GM19240 (cell line): ENCODE measurements around the gene RGS11.
"Not testable (repeated sequence)": the region's sequence is repeated elsewhere in the genome, so short reads cannot be mapped to it uniquely, and the experiment has no call there.

Experiments used
- DNase-seq: peaks from one replicate; pipeline ENCODE4 v3.0.0; 2011; ENCODE audit warnings: low spot score; ENCODE audit not compliant: insufficient read length

RGS11 gene

DNA sequence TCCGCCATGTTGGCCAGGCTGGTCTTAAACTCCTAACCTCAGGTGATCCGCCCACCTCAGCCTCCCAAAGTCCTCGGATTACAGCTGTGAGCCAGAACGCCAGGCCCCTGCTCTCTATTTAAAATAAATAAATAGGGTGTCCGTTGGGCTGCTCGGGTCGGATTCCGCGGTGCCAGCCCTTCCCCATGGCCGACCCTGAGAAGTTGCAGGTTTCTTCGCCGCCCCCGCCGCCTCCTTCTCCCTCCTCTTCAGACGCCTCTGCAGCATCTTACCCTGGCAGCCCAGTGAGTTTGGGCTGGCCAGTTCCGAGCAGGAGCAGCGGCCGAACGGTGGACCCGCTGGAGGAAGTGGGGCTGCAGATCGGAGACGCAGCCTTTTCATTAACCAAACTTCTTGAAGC lies 44.8 kb downstream of the RGS11 start:
- no peak for DNase-seq

DNA sequence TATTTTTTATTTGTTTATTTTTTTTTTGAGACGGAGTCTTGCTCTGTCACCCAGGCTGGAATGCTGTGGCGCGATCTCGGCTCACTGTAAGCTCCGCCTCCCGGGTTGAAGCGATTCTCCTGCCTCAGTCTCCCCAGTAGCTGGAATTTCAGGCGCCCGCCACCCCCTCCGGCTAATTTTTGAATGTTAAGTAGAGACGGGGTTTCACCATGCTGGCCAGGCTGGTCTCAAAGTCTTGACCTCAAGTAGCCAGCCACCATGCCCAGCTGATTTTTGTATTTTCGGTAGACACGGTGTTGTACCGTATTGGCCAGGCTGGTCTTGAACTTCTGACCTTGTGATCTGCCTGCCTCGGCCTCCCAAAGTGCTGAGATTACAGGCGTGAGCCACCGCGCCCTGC lies 45.4 kb downstream of the RGS11 start:
- not testable (repeated sequence) for DNase-seq

DNA sequence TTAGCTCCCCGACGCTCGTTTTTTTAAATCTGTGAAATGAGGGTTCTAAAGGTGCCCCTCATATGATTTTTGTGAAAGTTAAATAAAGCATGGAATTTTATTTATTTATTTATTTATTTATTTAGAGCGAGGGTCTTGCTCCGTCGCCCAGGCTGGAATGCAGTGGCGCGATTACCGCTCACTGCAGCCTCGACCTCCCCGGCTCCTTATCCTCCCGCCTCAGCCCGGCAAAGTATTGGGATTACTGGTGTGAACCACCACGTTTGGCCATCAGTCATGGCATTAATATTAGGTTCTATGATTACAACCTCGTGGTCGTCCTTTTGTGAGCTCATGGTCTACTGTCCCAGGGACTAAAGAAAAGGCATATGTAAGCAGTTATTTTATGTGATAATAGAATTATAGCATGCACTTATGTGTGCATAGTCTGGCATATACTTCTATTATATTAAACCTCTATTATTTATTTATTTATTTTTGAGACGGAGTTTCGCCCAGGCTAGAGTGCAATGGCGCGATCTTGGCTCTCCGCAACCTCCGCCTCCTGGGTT lies 45.9 kb downstream of the RGS11 start:
- no peak for DNase-seq

DNA sequence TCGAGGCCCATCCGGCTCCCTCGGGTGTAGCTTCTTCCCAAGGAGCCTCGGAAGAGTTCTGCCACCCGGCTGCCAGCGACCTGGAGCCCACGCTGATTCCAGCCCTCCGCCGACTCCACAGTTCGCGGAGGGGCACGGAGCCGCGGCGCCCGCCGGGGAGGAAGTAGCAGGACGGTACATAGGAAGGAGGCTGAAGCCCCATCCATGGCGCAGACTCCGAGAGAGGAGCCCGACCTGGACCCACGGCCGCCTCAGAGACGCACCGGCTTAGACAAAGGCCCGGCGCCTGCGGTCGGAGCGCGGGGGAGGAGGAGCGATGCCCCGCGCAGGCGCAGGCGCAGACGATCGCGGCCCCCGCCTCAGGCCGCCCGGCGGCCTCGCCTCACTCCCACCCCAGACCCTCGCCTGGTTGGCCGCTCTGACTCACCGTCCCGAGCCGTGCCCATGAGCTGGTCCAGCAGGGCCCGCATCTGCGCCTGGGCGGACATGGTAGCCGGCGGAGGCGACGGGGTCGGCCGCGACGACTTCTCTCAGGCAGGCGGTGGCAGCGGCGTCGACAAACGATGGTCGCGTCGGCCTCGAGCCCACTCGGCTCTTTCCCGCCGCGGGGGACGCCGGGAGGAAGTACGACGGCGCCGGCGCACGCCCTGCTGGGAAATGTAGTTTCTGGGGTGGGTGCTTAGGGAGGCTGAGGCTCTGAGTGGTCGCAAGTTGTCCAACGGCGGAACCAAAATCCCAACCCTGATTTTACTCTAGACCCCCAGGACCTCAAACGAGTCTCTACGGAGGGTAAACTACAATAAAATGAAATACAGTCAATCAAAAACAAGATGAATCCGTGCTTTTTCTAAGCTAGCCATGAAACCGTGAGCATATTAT lies 46.7 kb downstream of the RGS11 start, which contains the start of gene LUC7L:
TSS of gene LUC7L (minus strand) at position 598 of the 879 bp plus-strand sequence. CDS start at position 488, 110 bp downstream.
- DNase-seq, result peak; percentile 76

DNA sequence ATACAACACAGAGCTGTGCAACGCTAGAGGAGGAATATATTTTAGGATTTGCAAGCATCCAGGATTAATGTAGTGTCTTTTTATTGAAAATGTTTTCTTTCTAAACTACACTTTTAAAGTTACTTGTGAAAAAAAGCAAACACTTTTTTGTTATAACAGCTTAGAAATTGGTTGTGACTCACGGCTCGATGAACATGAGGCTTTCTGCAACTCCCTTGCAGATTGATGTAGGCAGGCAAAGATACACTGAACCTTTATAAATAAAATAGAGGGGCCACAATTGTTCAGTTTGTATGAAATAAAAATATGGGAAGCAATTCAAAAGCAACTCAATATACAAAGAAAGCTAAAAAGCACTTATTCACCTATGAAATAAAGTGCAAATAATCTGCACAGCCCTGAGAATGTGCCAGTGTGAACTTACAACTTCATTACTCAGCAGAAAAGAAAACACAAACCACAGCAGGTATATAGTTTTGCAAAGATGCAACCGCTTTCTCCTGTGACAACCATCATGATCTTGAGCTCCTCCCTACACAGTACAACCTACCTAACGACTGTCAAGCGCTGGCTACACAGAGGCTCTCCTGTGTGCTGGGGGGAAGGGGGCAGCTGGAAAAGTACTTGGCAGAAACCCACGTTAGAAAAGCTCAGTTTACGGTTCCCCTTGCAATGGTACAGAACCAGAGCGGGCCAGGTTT lies 47.4 kb downstream of the RGS11 start:
- DNase-seq, result no peak

DNA sequence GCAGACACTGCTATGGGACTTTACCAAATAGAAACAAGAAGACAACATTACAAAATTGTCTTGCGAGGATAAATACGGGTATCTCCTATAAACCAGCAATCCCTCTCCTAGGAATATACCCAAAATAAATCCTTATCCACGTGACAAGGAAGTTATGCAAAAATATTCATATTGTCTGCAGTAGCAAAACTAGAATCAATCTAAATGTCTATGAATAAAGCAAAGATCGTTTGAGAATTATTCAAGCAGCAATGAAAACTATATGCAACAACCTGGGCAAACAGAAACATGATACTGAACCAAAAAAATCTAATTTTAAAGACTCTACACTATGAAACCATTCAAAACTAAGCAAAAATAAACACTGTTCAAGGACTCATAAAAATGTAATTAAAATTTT lies 55.7 kb downstream of the RGS11 start:
- DNase-seq, result no peak
